Vagina (tissue), 2 donors: Measurements from ENCODE around the gene ADAMTSL1.

ENCODE experiments used
- POLR2A ChIP-seq, 2 donors: fragments of 450-650 bp; IDR thresholded peaks; one replicate each; pipeline ENCODE4 v1.6.1; 2017; ENCODE audit warnings: antibody characterized with exemption in 2 of 2, mild to moderate bottlenecking in 2 of 2, moderate library complexity in 2 of 2
- TF ChIP-seq, protein P1 (sequence below), 3 experiments: fragments of 450-650 bp in 2 of 3; fragments of 200-600 bp in 1 of 3; sonication (generic) in 1 of 3; IDR thresholded peaks; one replicate each; pipeline ENCODE4 v1.5.1; 2017 to 2019; ENCODE audit warnings: antibody characterized with exemption in 3 of 3, mild to moderate bottlenecking in 2 of 3, moderate library complexity in 2 of 3

DNA sequence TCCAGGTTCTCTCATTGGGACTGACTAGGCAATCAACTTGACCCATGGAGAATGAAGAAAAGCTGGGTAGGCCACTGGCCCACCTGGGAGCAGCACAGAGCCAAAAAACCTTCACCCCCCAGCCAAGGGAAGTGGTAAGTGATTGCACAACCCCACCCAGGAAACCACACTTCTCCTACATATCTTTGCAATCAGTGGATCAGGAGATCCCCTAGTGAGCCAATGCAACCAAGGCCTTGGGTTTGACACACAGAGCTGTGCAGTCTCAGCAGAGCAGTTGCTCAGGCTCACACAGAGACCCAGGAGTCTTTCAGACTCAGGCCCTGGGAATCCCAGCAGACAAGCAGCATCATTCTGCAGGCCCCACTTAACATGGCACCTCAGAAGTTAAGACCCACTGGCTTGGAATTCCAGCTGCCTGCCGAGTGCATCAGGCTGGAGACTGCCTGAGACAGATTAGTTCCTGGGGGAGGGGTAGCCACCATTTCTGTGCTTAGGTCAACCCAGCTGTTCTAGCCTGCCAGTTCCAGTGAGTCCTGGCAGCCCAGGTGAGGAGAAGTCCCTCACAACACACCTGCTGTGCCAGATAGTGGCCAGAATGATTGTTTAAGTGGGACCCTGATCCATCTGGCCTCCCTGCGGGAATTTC lies 422.7 kb downstream of the ADAMTSL1 start:
- TF ChIP-seq, protein P1, sequence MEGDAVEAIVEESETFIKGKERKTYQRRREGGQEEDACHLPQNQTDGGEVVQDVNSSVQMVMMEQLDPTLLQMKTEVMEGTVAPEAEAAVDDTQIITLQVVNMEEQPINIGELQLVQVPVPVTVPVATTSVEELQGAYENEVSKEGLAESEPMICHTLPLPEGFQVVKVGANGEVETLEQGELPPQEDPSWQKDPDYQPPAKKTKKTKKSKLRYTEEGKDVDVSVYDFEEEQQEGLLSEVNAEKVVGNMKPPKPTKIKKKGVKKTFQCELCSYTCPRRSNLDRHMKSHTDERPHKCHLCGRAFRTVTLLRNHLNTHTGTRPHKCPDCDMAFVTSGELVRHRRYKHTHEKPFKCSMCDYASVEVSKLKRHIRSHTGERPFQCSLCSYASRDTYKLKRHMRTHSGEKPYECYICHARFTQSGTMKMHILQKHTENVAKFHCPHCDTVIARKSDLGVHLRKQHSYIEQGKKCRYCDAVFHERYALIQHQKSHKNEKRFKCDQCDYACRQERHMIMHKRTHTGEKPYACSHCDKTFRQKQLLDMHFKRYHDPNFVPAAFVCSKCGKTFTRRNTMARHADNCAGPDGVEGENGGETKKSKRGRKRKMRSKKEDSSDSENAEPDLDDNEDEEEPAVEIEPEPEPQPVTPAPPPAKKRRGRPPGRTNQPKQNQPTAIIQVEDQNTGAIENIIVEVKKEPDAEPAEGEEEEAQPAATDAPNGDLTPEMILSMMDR (IDR thresholded peaks at IDR 0.05) = no peak
- TF ChIP-seq POLR2A (IDR thresholded peaks at IDR 0.05) = no peak
